Activated CD4-positive, CD25-positive, alpha-beta regulatory T cell treated with anti-CD3 and anti-CD28 coated beads, Interleukin-2, amount 50 U/mL, for 16 hours (primary cell): ENCODE results near the gene EPC2.
"Not testable (repeated sequence)": the region's sequence is repeated elsewhere in the genome, so short reads cannot be mapped to it uniquely, and the experiment has no call there.

ENCODE experiments used
- DNase-seq: peaks from one replicate; pipeline ENCODE4 v3.0.0-alpha.2; 2020; ENCODE audit warnings: low read depth, low spot score

The EPC2 gene

DNA sequence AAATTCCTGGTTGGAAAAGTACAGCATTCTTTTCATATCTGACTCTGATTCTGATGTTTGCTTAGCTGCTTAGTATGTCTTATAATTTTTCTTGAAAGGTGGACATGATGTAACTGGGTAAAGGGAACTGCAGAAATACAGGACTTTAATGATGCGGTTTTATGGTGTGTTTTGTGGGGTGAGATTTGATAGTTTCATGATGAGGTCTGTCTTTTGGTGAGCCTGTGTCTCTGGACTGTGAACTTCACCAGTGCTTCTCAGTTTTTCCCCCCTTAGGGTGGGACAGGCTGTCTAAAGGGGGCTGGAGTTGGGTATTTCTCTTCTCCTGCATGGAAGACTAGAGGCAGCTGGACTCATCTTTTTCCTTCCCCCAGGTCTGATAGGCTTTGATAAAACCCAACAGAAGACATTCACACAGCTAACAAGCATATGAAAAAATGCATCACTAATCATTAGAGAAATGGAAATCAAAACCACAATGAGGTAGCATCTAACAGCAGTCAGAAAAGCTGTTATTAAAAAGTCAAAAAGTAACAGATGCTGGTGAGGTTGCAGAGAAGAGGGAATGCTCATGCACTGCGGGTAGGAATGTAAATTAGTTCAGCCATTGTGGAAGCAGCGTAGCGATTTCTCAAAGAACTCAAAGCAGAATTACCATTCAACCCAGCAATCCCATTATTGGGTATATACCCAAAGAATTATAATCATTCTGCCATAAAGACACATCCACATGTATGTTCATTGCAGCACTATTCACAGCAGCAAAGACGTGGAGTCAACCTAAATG, 77.6 kb downstream of the EPC2 start:
- DNase-seq = no peak

DNA sequence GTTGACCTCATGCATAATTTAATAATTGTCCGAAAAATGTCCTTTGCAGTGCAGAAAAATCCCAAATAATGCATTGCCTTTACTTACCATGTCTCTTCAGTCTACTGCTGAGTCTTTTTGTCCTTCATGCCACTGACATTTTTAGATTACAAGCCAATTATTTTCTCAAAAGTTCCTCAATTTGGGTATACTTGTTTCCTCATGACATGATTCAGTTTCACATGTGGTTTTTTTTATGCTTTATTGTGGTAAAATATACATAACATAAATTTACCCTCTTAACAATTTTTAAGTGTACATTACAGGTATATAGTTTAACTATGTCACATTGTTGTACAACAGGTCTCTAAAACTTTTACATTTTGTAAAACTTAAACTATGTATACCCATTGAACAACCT, 81.0 kb downstream of the EPC2 start:
- DNase-seq = no peak

DNA sequence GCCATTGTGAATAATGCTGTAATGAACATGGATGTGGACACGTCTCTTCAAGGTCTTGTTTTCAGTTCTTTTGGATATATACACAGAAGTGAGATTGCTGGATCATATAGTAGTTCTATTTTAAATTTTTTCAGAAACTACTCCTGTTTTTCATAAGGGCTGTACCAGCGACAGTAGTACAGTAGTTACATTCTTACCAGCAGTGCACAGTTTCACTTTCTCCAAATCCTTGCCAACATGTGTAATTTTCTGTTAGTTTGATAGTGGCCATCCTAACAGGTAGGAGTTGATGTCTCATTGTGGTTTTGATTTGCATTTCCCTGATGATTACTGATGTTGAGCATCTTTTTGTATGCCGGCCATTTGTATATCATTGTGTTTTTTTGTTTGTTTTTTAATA, 81.7 kb downstream of the EPC2 start:
- DNase-seq = no peak

DNA sequence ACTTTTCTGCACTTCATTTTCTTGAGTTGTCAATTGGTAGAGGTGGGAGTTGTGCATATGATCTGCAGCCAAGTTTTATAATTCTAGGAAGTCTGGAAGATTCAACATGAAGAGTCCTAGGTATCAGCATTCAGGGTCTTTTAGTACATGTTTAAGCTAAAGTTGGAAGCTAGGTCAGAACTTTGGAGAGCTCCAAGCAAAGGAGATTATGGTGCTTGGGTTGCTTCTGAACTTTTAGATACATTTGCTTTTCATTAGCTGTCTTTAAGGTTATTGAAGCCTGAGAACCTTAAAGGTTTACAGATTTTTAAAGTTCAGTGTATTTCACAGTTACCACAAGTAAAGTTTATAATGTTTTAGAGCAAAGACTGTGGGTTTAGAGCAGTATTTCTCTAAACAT, 85.5 kb downstream of the EPC2 start:
- DNase-seq = no peak

DNA sequence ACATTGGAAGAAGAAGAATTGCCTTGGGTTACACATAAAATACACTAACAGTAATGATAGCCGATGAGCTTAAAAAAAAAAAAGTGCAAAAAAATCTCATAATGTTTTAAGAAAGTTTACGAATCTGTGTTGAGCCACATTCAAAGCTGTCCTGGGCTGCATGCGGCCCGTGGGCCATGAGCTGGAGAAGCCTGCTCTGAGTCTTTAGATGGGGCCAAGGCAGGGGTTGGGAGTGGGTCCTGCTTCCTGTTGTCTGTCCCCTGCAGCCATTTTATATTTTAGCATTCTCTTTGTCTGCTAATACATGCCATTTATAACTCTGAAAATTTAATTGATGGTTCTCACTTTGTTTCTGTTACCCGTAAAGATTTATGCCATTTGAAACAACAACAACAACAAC, 93.2 kb downstream of the EPC2 start:
- DNase-seq = no peak

DNA sequence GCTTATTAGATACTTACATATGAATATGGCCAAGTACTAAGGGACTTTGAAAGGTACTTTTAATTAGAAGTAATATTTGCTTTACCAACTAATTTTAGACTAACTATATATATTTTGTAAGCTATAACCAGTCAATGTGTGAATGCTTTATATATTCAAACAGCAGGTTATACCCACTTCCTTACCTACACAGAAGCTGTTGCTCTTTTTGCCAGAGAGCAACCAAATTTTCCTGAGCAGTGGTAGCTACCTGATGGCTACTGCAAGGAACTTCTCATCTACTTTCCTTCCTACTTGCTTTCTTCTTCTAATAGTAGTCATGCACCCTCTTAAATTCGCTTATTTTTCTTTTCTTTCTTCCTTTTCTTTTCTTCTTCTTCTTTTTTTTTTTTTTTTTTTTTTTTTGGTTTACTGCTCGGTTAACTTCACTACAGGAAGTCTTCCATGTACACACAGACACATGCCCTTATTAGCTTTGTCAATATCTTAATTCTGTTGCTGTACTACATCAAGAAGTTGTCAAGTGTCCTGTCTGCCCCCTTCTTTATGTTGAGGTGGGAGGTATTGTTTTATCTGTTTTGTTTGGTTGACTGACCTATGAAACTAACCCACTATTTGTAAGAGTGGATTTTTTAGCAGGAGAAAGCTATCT, 95.0 kb downstream of the EPC2 start:
- DNase-seq = no peak

DNA sequence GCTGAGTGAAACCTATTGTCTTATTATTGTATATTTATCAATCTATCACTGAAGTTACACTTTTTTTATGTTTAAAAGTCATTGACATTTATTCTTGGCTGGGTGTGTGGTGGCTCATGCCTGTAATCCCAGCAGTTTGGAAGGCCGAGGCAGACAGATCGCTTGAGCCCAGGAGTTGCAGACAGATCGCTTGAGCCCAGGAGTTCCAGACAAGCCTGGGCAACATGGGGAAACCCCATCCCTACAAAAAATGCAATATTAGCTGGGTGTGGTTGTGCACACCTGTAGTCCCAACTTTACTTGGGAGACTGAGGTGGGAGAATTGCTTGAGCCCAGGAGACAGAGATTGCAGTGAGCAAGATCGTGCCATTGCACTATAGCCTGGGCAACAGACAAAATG, 97.8 kb downstream of the EPC2 start:
- DNase-seq = no peak

DNA sequence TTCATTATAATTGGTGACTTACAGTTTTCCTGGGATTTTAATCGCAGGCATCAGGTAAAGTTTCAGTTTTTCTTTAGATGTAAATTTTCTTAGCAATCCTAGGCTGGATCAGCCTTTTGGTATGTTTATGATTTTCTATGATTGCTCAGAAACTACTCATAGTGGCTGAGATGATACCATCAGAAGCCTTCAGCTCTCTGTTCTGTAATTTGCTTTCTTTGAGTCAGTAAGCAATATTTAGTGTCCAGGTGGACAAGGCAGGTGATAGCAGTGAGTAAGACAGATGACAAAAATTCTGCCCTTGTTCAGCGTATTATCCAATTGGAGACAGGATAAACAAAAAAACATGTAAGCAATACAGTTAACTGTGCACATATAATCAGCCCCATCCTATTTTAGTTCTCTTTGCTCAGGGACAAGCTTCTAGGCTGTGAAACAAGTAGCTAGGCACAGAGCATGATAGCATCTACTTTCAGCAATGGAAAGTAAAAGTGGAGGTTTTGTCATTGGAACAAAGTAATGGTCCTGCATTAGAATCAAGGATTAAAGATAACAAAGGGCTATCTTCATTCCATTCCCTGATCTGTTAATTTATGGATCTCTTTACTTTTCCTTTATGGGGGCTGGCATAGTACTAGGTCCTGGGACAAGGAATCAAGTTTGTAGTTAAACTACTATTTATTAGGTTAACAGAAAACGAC, 100.8 kb downstream of the EPC2 start:
- no peak for DNase-seq

DNA sequence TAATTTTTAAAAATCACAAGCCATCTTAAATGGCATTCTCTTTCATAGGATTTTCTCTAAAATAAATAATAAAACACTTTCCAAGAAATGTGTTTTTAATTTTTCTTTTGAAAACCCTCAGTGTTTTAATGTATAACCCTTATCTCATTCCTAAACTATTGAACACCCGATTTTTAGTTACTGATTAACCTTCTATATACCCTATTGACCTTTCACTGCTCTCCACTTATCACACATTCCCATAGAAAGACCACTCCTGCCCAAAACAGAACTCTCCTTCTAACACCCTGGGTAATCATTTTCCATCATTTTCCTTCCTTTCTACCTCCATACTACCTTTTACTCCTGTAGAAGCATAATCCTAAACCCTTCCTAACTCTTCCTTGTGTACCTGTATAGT, 102.4 kb downstream of the EPC2 start:
- no peak for DNase-seq

DNA sequence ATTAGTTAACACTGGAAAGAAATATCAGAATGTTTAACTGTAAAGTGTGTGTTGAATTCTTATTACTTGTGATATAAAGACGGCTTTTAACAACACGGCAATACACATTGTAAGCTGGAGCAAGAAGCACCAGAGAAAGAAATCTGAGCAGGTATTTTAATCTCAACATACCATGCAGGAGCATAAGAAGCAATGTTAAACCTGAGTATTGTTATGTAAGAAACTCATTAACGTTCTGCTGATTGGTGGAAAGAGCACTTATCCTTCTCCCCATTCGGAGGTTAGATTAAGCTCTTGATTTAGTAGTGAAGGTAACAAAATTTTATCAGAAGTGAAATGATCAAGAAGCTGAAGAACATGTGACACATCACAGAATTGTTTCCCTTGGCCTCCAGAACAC, 107.4 kb downstream of the EPC2 start:
- DNase-seq = no peak

DNA sequence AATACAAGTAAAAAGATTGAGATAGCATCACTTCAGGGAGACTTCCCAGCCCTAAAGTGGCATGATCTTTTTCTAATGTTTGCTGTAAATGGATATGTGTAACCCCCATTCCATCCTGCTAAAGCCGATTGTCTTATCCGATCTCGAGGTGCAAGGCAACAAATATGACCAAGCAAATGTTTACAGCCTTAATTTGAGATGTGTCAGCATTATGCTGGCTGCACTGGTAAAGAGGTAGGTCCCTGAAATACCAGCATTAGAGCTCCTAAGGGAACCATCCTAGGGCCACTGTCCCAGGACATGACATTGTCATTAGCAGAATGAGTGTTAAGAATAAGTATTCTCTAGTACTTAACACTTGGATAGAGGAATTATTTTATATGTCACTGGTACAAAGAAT, 108.4 kb downstream of the EPC2 start:
- no peak for DNase-seq

DNA sequence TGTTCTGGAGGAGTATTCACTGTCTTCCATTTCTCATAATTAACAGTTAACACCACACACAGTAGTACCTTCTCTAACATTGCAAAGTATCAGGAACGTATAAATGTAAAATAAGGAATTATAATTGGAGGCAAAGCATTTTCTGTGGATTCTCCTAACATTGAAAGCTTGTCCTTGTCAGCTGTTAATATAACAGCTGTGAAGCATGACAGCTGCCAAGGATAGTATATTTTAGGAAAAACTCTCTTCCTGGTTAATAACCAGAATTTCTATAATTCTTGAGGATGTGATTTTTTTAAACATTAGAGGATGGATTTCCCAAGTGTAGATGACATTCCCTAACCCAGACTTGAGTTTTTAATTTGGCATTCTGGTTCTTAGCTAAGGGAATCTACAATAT, 110.3 kb downstream of the EPC2 start:
- no peak for DNase-seq

DNA sequence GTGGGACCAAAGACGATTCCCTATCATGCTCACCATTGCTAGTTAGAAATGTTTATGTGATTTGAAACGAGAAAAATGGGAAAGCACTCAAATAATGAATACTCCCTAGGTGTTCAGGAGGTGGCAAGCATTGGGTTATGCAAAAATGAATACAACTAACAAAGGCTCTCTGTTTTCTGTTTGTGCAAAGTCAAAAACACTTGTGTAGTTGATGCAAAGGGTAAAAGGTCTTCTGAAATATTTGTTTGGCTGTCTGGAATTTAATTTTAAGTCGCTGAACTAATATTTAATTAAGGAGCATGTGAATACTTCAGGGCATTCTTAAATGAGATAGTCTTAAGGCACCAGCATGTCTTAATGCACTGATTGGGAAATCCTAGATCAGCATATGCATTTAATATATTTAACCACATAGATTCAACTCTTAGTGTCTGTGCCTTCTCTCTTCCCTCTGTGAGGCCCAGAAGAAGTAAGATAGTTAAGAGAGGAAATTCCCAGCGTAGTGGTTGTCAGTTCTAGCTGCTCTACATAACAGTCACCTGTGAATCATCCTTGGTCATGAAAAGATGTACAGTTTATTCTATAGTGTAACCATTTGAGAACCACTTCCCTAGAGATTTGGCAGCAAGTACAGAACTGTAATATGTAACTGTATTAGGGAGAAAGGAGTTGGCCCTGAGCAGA, 111.9 kb downstream of the EPC2 start:
- no peak for DNase-seq

DNA sequence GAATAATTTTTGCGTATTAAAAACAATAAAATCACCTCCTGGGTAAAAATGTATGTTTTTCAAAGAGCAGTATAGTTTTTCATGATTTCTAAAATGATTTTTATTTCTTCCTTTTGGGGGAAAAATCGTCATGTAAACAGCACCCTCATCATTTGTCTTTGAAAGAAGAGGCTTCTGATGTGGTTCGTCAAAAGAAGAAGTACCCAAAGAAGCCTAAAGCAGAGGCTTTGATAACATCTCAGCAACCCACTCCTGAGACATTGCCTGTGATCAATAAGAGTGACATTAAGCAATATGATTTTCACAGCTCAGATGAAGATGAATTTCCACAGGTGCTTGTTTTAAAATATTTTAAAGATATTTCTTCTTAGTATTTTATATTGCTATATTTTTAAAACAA, 120.3 kb downstream of the EPC2 start:
- no peak for DNase-seq

DNA sequence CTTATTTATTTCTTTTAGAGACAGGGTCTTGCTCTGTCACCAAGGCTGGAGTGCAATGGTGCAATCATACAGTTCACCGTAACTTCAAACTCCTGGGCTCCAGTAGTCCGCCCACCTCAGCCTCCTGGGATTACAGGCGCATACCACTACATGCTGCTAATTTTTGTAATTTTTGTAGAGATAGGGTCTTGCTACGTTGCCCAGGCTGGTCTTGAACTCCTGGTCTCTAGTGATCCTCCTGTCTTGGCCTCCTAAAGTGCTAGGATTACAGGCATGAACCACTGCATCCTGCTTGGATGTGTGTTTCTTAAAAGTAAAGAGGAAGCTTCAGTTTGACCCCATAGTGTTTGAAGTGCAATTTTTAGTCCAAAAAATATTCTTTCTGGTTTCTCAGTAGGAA, 125.5 kb downstream of the EPC2 start:
- no peak for DNase-seq

DNA sequence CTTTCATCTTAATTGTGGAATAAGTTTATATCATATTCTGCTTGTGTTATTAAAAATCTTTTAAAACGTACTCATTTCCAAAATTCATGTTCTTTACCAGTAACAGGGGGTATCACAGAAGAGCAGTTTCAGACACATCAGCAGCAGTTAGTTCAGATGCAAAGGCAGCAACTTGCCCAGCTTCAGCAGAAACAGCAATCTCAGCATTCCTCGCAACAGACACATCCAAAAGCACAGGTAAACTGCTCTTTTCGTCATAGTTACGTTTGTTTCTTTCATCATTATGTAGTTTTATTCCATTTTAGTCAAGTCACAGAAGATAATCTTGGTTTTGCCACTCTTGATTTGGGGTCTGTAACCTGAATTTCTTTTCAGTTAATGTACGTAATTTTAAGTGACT, 137.0 kb downstream of the EPC2 start:
- DNase-seq = no peak

DNA sequence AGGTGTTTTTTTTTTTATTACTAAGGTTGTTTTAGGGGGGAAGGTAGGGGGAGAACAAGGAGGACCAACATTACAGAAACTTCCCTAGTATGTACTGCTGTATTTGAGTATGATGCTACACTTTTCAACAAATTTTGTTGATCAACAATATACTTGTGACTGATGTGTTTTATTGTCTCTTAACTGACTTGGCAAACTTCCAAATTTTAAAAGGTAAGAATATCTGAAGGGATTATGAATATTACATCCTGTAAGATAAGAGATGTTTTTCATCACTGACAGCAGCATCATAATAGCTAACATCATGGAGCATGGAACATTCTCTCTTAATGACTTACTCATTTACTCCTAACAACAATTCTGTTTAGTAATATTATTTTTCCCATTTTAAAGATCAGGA, 144.5 kb downstream of the EPC2 start:
- DNase-seq = no peak

DNA sequence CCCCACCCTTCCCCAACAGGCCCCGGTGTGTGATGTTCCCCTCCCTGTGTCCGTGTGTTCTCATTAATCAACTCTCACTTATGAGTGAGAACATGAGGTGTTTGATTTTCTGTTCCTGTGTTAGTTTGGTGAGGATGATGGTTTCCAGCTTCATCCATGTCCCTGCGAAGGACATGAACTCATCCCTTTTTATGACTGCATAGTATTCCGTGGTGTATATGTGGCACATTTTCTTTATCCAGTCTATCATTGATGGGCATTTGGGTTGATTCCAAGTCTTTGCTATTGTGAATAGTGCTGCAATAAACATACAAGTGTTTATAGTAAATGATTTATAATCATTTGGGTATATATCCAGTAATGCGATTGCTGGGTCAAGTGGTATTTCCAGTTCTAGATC, 145.6 kb downstream of the EPC2 start:
- DNase-seq = not testable (repeated sequence)

DNA sequence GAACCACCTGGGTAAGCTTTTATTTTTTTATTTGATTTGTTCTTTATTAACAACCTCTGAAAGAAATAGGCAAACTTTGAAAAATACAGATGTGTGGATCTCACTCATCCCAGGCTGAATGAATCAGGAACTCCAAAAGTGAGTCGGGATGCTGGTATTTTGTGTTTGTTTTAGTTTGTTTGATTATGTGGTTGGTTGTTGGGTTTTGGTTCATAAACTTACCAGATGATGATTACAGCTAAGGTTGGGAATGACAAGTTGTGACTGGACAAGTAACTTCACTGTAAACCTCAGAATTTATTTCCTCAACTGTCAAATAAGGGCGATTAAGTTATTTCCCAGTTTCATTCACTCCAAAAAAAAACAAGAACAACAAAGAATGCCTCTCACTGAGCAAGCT, 150.0 kb downstream of the EPC2 start:
- DNase-seq = no peak

DNA sequence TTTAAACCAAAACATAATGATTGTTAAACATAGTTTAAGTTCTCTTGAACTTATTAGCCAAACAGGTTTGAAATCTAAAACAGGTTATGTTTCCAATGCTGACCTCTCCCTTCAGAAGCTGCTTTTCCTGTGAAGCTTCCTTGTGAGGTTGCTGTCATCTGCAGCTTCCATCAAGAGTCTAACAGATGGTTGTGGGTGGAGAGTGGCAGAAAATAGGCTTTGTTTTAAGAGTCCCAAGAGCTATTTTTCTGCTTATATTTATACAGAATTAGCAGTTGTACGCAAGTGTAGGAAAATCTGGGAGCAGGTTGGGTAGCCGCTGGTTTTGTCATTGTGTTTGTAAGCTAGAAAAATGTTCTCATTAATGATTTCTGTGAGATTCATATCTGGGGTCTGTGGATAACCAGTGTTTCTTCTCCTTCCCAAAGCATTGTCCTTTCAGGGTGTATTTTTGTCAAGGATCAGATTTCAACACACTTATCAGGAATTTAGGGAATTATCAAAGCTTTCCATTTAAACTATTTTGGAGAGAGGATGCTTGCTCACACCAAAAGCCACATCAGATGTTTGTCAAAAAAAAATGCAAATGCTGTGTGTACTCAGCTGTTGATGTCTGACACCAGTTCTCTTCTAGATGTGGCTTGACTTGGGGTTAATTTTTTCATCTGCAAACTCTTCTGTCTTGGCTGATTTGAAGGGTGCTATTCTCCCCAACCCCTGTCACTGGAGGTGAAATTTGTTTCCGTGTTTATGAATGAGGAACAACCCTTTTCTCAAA, 152.4 kb downstream of the EPC2 start:
- DNase-seq = no peak

DNA sequence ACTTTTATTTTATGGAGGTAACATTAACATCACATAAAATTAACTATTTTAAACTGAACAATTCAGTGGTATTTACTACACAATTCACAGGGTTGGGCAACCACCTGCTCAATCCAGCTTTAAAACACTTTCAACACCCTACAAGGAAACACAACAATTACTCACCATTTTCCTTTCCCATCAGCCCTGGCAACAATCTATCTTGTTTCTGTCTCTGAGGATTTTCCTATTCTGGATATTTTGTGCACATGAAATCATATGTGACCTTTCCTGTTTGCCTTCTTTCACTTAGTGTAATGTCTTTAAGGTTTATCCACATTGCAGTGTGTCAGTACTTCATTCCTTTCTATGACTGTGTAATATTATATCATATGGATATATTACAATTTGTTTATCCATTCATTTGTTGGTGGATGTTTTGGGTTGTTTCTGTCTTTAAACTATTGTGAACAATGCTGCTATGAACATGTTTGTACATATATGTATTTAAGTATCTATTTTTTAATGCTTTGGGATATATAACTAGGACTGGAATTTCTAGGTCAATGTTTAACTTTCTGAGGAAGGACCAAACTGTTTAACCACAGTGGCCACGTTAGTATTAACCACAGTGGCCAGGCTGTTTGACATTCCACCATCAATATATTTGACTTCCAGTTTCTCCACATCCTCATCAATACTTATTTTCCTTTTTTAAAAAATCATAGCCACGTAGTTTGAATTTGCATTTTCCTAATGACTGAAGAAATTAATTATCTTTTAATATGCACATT, 158.1 kb downstream of the EPC2 start:
- DNase-seq = no peak
